Measurements from ENCODE around the gene CASK. TPM values are rescaled to one million over a fixed set of nuclear protein-coding genes. Genes with fewer than 3 reads are reported as not detected.

CASK gene
- total RNA-seq, 1 experiment from 2014 or later, result 54.6 TPM

GRCh38 chrX:41723826-41724225 lies 199.5 kb downstream of the CASK start, which contains the start of gene GPR82:
GPR82 (plus strand) TSS chrX:41724181; CDS start chrX:41727027, 2,846 bp downstream.
- H3K9me3 Mint-ChIP-seq, result peaks cover 15% of the 10 kb centered on the region
- TF ChIP-seq GTF2I (CRISPR knock-in tag; conservative IDR thresholded peaks at IDR 0.05) (no peak), HMGA2 (CRISPR knock-in tag; IDR thresholded peaks at IDR 0.05) (no peak), ZNF219 (CRISPR knock-in tag; IDR thresholded peaks at IDR 0.05; ENCODE audit: borderline replicate concordance) (no peak), AFF4 (CRISPR knock-in tag; IDR thresholded peaks at IDR 0.05; ENCODE audit: borderline replicate concordance) (no peak), SP1 (CRISPR knock-in tag; conservative IDR thresholded peaks at IDR 0.05) (no peak), ZBTB43 (CRISPR knock-in tag; IDR thresholded peaks at IDR 0.05) (no peak), ATF3 (CRISPR knock-in tag; conservative IDR thresholded peaks at IDR 0.05) (no peak), USF1 (CRISPR knock-in tag; IDR thresholded peaks at IDR 0.05) (no peak), ZMAT4 (CRISPR knock-in tag; IDR thresholded peaks at IDR 0.05) (no peak)
- TF ChIP-seq, protein P1, sequence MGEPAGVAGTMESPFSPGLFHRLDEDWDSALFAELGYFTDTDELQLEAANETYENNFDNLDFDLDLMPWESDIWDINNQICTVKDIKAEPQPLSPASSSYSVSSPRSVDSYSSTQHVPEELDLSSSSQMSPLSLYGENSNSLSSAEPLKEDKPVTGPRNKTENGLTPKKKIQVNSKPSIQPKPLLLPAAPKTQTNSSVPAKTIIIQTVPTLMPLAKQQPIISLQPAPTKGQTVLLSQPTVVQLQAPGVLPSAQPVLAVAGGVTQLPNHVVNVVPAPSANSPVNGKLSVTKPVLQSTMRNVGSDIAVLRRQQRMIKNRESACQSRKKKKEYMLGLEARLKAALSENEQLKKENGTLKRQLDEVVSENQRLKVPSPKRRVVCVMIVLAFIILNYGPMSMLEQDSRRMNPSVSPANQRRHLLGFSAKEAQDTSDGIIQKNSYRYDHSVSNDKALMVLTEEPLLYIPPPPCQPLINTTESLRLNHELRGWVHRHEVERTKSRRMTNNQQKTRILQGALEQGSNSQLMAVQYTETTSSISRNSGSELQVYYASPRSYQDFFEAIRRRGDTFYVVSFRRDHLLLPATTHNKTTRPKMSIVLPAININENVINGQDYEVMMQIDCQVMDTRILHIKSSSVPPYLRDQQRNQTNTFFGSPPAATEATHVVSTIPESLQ (CRISPR knock-in tag; IDR thresholded peaks at IDR 0.05), result no peak
- peaks cover 21% of the 10 kb centered on the region for H3K36me3 Mint-ChIP-seq
- H3K4me3 Mint-ChIP-seq, result no peak within 1 kb of the TSS
- H3K27me3 Mint-ChIP-seq (ENCODE audit: low read depth), result no peaks in the 10 kb centered on the region
- ATAC-seq (no peak), DNase-seq (ENCODE audit: low spot score) (no peak)
- no peak within 1 kb of the TSS for H3K27ac Mint-ChIP-seq
- POLR2A ChIA-PET, result no interaction called here
- H3K4me1 Mint-ChIP-seq, result peaks cover 10% of the 10 kb centered on the region
- CTCF ChIA-PET, result no interaction called here

DNA sequence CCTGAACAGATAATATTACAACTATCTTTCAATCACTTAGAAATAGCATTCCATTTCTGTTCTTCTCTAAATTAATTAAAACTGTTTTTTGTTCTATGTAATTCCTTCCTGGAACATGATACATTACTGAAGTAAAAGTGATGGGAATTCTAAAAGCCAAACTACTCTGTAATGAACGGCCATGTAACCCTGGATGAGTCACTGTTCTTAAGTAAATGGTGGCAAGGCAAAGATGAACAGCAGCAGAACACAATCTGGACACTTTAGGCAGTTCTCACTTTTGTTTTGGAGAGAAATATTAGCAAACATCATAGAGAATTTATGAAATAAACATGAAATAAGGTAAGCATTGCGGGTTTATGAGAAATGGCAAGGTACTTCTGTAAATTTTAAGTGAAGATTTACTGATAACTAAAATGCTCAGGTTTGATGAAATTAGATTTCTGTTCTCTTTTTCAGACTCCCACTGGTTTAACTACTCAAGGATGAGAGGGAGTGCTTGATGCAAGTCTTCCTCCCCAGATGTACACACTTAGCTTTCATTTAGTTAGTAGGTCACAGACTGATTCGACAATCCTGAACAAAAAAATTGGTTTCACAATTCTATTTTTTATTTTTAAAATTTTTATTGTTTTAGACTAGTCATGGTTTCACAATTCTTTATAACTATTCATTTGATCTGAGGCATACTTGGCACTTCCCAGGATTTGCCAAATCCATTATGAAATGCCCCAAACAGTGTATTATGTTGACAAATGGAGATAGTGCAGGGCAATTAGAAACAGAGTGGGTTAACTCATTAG lies 200.3 kb downstream of the CASK start:
- POLR2A ChIA-PET, result no interaction called here
- ATAC-seq (no peak), DNase-seq (ENCODE audit: low spot score) (no peak)
- H3K36me3 Mint-ChIP-seq, result peaks cover 29% of the 10 kb centered on the region
- no peaks in the 10 kb centered on the region for H3K27me3 Mint-ChIP-seq (ENCODE audit: low read depth)
- no peak overlapping the region for H3K4me3 Mint-ChIP-seq
- TF ChIP-seq FOXP4 (CRISPR knock-in tag; IDR thresholded peaks at IDR 0.05) (no peak), KAT7 (CRISPR knock-in tag; IDR thresholded peaks at IDR 0.05; ENCODE audit: borderline replicate concordance) (no peak), SOX15 (CRISPR knock-in tag; IDR thresholded peaks at IDR 0.05) (no peak), ZNF396 (CRISPR knock-in tag; IDR thresholded peaks at IDR 0.05; ENCODE audit: borderline replicate concordance) (no peak), HMGA2 (CRISPR knock-in tag; IDR thresholded peaks at IDR 0.05) (no peak), ZNF219 (CRISPR knock-in tag; IDR thresholded peaks at IDR 0.05; ENCODE audit: borderline replicate concordance) (no peak), ZNF671 (CRISPR knock-in tag; IDR thresholded peaks at IDR 0.05) (no peak), GRHL2 (CRISPR knock-in tag; IDR thresholded peaks at IDR 0.05; ENCODE audit: insufficient replicate concordance, severe bottlenecking) (no peak), NFE2L1 (CRISPR knock-in tag; IDR thresholded peaks at IDR 0.05) (no peak)
- TF ChIP-seq, protein P2, sequence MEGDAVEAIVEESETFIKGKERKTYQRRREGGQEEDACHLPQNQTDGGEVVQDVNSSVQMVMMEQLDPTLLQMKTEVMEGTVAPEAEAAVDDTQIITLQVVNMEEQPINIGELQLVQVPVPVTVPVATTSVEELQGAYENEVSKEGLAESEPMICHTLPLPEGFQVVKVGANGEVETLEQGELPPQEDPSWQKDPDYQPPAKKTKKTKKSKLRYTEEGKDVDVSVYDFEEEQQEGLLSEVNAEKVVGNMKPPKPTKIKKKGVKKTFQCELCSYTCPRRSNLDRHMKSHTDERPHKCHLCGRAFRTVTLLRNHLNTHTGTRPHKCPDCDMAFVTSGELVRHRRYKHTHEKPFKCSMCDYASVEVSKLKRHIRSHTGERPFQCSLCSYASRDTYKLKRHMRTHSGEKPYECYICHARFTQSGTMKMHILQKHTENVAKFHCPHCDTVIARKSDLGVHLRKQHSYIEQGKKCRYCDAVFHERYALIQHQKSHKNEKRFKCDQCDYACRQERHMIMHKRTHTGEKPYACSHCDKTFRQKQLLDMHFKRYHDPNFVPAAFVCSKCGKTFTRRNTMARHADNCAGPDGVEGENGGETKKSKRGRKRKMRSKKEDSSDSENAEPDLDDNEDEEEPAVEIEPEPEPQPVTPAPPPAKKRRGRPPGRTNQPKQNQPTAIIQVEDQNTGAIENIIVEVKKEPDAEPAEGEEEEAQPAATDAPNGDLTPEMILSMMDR (IDR thresholded peaks at IDR 0.05), result no peak
- TF ChIP-seq, protein P3, sequence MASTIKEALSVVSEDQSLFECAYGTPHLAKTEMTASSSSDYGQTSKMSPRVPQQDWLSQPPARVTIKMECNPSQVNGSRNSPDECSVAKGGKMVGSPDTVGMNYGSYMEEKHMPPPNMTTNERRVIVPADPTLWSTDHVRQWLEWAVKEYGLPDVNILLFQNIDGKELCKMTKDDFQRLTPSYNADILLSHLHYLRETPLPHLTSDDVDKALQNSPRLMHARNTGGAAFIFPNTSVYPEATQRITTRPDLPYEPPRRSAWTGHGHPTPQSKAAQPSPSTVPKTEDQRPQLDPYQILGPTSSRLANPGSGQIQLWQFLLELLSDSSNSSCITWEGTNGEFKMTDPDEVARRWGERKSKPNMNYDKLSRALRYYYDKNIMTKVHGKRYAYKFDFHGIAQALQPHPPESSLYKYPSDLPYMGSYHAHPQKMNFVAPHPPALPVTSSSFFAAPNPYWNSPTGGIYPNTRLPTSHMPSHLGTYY (CRISPR knock-in tag; IDR thresholded peaks at IDR 0.05), result no peak
- peaks cover 16% of the 10 kb centered on the region for H3K9me3 Mint-ChIP-seq
- peaks cover 18% of the 10 kb centered on the region for H3K4me1 Mint-ChIP-seq
- CTCF ChIA-PET, result no interaction called here
- no peak overlapping the region for H3K27ac Mint-ChIP-seq

All from WTC11 (cell line).